ENCODE data around the gene EQTN. TPM values are rescaled to one million over a fixed set of nuclear protein-coding genes. Genes with fewer than 3 reads are reported as not detected.

Gene EQTN
- total and polyA plus RNA-seq, 2 of the 8 experiments (the other 6 are each of a cell fraction or from before 2014, with no cell fraction given): 0.23 TPM; not detected in 1

GRCh38 chr9:27278374-27278773 is 18.6 kb downstream of the EQTN start:
- no peak overlapping the region for H2AFZ ChIP-seq (ENCODE audit: low read length)
- no peaks in the 10 kb centered on the region for H3K79me2 ChIP-seq (ENCODE audit: control insufficient read depth in 1 of 2, insufficient read depth in 2 of 2, low read length in 2 of 2)
- no peak overlapping the region for H3K27ac ChIP-seq (ENCODE audit: low read depth, low read length)
- no peaks in the 10 kb centered on the region; a peak in 1 of 7 replicates for H3K4me1 ChIP-seq (replicated peaks in 1 of 4; ENCODE audit: control insufficient read depth in 3 of 4, insufficient read depth in 4 of 4, low read length in 3 of 4)
- FAIRE-seq: no peak
- no peaks in the 10 kb centered on the region for H3K23me2 ChIP-seq (ENCODE audit: low read depth, low read length)
- H2BK15ac ChIP-seq (ENCODE audit: low read length): no peak overlapping the region
- no peak for TF ChIP-seq ASH2L (IDR thresholded peaks at IDR 0.05; ENCODE audit: low read length)
- no peak for TF ChIP-seq YY1 (IDR thresholded peaks at IDR 0.05; ENCODE audit: low read depth, low read length)
- no peak for TF ChIP-seq MAFK (IDR thresholded peaks at IDR 0.05; ENCODE audit: low read depth, low read length)
- TF ChIP-seq PHF8 (conservative IDR thresholded peaks at IDR 0.05; ENCODE audit: low read depth, low read length): no peak
- no peak for TF ChIP-seq POU5F1 (IDR thresholded peaks at IDR 0.05; ENCODE audit: low read depth, low read length)
- no peak for TF ChIP-seq KDM4A (IDR thresholded peaks at IDR 0.05; ENCODE audit: low read depth, low read length, severe bottlenecking)
- no peak for TF ChIP-seq TBP (IDR thresholded peaks at IDR 0.05; ENCODE audit: low read depth, low read length)
- no peak for TF ChIP-seq CBX8 (IDR thresholded peaks at IDR 0.05; ENCODE audit: borderline replicate concordance, low read depth, low read length)
- no peak overlapping the region for H3K56ac ChIP-seq (replicated peaks; ENCODE audit: insufficient read length, low read depth, low read length)
- H2BK5ac ChIP-seq (ENCODE audit: low read depth, low read length): no peak overlapping the region
- no peak overlapping the region for H3K23ac ChIP-seq (ENCODE audit: insufficient read length)
- H2BK12ac ChIP-seq (ENCODE audit: low read depth, low read length): no peak overlapping the region
- CTCF ChIA-PET (ENCODE audit: partially characterized antibody): interaction anchor here (2.5 to 3.5 kb wide), 2 partner anchors 17 to 30 kb away, joined by 15 read pairs; no protein-coding TSS in a partner anchor
- no peak overlapping the region for H2AK5ac ChIP-seq (ENCODE audit: low read depth, low read length)
- no peaks in the 10 kb centered on the region for H3K9me3 ChIP-seq (ENCODE audit: insufficient read depth in 2 of 2, low read depth in 1 of 2, low read length in 1 of 2)
- H3K4me2 ChIP-seq (ENCODE audit: insufficient read depth in 1 of 2, low read depth in 2 of 2, low read length in 2 of 2): no peak overlapping the region
- no peak overlapping the region for H3K18ac ChIP-seq (ENCODE audit: extremely low read depth, low read length)
- no peak overlapping the region for H3K14ac ChIP-seq (ENCODE audit: insufficient read length)
- WGBS, 2 experiments (ENCODE audit: extremely low coverage in 1 of 2, insufficient coverage in 1 of 2, insufficient read length in 1 of 2, insufficient replicate concordance in 2 of 2, low coverage in 1 of 2, low lambda C conversion rate in 2 of 2, missing lambda C conversion rate in 1 of 2): 92% methylated on average over 1 of the region's 1 CpG; no CpG with 5 or more reads in 1 of the 2 experiments
- no peak overlapping the region for H2BK20ac ChIP-seq (ENCODE audit: low read length)
- POLR2A ChIA-PET (ENCODE audit: partially characterized antibody): interaction anchor here (0.5 kb wide), 1 partner anchor 518 kb away, joined by 3 read pairs; no protein-coding TSS in a partner anchor
- no peak for DNase-seq (ENCODE audit: low read depth in 1 of 2, low spot score in 2 of 2)
- no peak overlapping the region for H2BK120ac ChIP-seq (replicated peaks; ENCODE audit: low read depth, low read length)
- no peaks in the 10 kb centered on the region for H3K27me3 ChIP-seq (replicated peaks in 1 of 4; ENCODE audit: control insufficient read depth in 3 of 4, extremely low read depth in 1 of 4, insufficient read depth in 3 of 4, low read length in 3 of 4)
- no peak overlapping the region for H3K4ac ChIP-seq (replicated peaks; ENCODE audit: insufficient read length, low read depth, low read length)
- no peak overlapping the region for H4K8ac ChIP-seq (ENCODE audit: extremely low read depth, insufficient read depth, low read length)
- no peak overlapping the region for H3K9ac ChIP-seq (replicated peaks in 1 of 4; ENCODE audit: extremely low read depth in 1 of 4, low read depth in 3 of 4, low read length in 3 of 4)
- no peaks in the 10 kb centered on the region for H3K79me1 ChIP-seq (ENCODE audit: low read depth, low read length)
- no peak overlapping the region for H4K91ac ChIP-seq (replicated peaks; ENCODE audit: insufficient read length, low read length)
- no peak overlapping the region for H3K4me3 ChIP-seq (ENCODE audit: extremely low read depth in 1 of 4, insufficient read depth in 2 of 4, low read depth in 3 of 4, low read length in 4 of 4)
- H3K36me3 ChIP-seq (ENCODE audit: control insufficient read depth in 2 of 4, insufficient read depth in 4 of 4, low read length in 3 of 4): no peaks in the 10 kb centered on the region
- no peaks in the 10 kb centered on the region for H4K20me1 ChIP-seq (replicated peaks in 1 of 2; ENCODE audit: control insufficient read depth in 1 of 2, insufficient read depth in 2 of 2, low read length in 2 of 2)
- H4K5ac ChIP-seq (ENCODE audit: insufficient read length, low read depth, low read length): no peak overlapping the region

All from H1 (cell line).